Hematopoietic multipotent progenitor cell treated with erythropoietin and hydrocortisone succinate and interleukin-3 and kit ligand, for 17 days (in vitro differentiated cells): ENCODE data around the gene AKAP12.

Source experiments
- DNase-seq: peaks from one replicate; pipeline ENCODE4 v3.0.0-alpha.2; 2015; ENCODE audit warnings: low spot score

AKAP12 gene, protein sequence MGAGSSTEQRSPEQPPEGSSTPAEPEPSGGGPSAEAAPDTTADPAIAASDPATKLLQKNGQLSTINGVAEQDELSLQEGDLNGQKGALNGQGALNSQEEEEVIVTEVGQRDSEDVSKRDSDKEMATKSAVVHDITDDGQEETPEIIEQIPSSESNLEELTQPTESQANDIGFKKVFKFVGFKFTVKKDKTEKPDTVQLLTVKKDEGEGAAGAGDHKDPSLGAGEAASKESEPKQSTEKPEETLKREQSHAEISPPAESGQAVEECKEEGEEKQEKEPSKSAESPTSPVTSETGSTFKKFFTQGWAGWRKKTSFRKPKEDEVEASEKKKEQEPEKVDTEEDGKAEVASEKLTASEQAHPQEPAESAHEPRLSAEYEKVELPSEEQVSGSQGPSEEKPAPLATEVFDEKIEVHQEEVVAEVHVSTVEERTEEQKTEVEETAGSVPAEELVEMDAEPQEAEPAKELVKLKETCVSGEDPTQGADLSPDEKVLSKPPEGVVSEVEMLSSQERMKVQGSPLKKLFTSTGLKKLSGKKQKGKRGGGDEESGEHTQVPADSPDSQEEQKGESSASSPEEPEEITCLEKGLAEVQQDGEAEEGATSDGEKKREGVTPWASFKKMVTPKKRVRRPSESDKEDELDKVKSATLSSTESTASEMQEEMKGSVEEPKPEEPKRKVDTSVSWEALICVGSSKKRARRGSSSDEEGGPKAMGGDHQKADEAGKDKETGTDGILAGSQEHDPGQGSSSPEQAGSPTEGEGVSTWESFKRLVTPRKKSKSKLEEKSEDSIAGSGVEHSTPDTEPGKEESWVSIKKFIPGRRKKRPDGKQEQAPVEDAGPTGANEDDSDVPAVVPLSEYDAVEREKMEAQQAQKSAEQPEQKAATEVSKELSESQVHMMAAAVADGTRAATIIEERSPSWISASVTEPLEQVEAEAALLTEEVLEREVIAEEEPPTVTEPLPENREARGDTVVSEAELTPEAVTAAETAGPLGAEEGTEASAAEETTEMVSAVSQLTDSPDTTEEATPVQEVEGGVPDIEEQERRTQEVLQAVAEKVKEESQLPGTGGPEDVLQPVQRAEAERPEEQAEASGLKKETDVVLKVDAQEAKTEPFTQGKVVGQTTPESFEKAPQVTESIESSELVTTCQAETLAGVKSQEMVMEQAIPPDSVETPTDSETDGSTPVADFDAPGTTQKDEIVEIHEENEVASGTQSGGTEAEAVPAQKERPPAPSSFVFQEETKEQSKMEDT (N-terminal part only)

DNA sequence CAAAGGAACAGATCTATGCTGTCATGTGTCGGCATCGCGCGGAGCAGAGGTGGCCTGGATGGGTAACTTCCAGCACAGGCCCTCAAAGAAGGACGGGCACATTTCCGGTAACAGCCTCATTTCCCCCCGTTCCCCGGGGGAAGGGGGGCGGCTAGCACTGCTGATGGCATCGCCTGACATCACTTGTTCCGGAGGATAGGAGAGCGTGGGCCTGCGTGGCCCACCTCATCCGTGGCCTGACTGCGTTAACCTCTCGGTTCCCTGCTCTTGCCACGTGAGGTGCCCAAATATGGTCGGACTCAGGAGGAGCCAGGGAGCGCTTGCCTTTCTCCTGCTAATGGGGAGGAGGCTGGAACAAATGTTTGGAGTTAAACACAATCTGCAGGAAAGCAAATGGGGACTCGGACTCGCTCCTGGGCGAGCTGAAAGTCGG is at the start of gene AKAP12:
Gene AKAP12, plus strand, starts transcription at position 365 of the 433 bp plus-strand sequence. CDS start 596 bp downstream, outside the sequence.
- no peak for DNase-seq

DNA sequence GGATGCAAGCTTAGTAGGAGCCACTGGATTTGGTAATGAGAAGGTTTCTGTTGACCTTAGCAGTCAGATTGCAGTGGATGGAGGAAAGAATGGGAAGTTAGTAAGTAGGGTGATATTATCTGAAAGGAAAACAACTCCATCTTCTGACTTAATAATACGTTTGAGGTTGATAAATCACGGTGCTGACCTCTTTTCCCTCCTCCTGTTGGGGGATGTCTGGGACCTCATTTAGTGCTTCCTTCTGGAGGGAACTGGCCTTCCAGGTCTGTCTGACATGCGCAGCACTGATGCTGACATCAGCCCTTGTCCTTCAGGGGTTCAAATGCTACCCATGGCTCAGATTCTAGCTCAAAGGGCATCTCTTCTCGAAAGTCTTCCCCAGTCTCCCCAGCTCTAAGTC is 48.2 kb upstream of the AKAP12 start:
- DNase-seq = no peak

DNA sequence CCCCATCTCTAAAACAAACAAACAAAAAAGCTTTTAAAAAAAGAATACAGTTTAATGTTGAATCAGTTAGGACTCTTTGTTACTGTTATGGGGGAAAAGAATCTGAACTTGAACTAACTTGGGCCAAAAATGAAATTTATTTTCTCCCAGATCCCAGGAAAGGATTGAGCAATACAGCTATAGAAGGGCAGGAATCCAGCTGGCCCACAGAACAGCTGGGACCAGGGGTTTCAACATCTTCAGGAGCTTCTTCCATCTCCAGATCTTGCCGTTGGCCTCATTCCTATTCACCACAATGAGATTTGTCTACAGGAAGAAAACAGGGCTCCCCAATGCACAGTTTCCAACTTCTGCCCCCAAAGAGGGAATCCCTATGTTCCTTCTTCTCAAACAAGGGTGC is 43.2 kb upstream of the AKAP12 start:
- no peak for DNase-seq

DNA sequence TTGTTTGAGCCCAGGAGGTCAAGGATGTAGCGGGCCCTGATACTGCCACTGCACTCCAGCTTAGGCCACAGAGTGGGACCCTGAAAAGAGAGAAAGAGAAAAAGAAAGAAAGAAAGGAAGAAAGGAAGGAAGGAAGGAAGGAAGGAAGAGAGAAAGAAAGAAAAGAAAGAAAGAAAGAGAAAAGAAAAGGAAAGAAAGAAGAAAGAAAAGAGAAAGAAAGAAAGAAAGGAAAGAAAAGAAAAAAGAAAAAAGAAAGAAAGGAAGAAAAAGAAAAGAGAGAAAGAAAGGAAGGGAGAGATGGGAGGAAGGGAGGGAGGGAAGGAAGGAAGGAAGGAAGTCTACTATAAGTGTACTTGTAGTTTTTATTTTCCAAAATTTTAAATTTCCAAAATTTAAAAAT is 42.2 kb upstream of the AKAP12 start:
- no peak for DNase-seq

DNA sequence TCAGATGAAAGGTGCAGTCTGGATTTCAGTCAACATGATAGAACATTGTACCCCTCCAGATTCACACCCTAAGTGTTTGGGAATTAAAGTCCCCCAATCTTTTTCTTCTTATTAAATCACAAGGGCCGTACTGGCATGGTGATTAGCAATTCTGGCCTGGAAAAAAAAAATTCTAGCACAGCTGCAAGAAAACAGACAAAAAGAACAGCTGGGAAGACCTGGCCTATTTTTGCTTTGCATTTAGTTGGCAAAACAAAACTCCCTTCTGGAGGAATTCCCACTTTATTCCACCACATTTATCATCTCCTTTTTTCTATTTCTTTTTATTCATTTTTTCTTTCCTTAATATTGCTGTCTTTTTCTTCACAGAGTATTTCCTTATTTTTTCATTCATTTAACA is 39.8 kb upstream of the AKAP12 start:
- no peak for DNase-seq

DNA sequence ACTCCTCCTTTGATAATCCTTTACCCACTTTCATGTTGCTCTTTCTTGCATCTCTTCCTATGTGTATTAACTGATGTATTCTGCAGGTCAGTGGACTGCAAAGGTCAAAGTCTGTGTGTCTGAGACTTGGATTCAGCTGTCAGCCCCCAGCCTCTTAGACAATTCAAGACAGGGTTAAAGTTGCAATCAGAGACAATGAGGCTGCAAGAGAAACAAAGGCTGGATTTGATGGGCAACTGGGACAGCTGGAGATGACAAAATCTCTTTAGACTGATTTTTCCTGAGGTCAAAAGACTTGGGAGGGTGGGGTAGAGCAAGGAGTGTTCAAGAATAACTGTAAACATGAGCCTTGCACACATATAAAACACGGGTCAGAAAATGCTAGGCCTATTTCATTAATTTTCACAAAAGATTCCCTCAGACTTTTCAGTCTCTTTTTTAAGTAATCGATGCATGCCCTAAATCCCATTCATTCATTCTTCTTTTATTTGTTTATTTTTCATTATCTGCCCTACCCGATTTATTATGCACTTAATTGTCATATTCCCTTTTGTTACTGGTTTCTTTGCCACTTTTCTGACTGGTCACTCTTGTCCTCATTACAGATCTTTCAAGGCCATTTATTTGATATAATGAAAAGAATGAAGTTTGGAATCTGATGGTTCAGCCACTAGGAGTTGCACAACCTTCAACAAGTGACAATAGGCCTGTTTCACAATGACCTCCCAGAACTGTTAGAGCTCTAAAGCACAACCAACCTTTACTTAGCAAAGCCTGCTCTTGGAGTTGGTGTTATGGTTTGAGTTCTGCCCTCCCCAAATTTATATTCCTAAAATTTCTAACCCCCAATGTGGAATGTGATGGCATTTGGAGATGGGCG is 33.8 kb upstream of the AKAP12 start:
- no peak for DNase-seq

DNA sequence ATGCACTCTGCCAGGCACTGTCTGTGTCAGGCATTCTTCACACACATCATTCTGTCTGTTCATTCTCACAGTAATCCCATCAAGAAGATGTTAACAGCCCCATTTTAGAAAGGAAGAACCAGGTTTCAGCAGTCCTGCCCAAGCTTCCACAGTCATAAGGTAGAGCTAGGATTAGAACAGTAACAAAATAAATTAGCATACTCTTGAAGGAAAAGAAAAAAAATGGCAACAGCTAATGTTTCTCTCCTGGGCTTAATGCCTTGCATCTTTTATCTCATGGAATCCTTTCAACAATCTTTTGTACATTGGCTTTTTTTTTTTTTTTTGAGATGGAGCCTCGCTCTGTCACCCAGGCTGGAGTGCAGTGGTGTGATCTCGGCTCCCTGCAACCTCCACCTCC is 32.1 kb upstream of the AKAP12 start:
- no peak for DNase-seq

DNA sequence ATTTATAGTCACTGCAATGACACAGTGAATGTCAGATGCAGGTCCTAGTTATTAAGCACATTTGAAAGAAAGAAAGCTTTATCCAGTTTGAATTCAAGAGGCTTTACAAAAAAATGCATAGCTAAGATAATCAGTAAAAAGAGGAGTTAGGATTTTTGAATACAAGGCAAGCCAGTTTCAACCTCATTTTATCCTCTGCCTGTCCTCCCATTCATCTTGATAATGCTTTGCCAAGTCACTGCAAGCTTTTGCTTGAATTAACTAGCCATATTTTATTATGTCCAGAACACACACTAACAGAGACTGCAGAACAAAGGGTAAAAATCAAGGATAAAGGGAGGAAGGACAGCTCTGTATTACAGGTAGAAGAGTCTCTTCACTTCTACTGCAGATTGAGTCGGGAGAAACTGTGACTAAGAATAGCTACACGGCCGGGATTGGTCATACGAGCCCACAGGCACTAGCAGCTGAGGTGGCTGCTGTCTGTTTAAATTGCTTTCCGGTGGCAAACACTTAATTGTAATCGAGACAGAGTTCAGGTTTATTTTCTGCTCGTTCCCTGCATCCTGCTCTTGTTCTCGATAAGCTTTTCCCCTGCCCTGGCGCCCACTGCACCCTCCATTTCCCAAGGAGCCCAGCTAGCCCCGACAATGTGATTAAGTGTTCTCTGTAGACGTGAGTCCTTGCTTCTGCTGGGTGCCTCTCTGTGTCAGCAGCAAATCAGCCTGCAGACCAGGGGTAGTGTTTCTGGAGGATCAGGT is 30.5 kb upstream of the AKAP12 start:
- no peak for DNase-seq

DNA sequence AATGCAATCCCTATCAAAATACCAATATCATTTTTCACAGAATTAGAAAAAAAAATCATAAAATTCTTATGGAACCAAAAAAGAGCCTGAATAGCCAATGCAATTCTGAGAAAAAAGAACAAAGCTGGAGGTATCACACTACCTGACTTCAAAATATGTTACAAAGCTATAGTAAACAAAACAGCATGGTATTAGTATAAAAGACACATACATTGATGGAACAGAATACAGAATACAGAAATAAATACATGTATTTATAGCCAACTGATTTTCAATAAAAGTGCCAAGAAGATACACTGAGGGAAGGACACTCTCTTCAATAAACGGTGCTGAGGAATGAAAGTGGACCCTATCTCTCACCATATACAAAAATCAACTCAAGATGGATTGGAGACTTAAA is 28.7 kb upstream of the AKAP12 start:
- DNase-seq = no peak

DNA sequence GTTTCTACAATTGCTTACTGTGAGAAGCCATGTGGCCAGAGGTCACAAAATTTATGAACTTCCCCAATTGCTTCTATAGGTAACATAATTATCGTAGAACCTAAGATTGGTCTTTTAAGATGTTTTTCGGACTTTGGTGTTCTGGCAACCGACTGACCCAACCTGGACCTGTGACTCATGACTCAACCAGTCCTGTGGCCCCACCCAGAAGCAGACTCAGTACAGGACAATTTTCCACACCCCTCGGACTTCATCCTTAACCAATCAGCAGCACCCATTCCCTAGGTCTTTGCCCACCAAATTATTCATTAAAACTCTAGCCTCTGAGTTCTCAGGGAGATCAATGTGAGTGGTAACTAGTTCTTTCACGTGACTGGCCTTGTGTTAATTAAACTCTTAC is 26.4 kb upstream of the AKAP12 start:
- DNase-seq = no peak

DNA sequence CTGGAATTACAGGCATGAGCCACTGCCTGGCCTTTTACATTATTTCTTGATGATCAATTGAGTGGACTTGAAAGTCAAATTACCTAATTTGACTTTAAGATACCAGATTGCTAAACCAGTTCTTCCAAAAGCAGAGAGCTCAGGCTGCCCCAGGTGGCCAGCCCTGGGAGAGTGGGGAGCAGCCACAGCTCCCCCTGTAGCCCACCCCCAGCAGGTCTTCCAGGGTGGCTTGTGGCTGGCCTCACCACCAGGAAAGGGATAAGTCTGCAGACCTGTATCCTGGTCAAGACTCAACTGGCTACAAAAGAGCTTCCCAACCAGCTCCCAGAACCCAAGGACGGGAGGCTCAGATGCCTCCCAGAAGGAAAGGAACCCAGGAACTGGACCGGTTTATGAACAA is 23.8 kb upstream of the AKAP12 start:
- no peak for DNase-seq

DNA sequence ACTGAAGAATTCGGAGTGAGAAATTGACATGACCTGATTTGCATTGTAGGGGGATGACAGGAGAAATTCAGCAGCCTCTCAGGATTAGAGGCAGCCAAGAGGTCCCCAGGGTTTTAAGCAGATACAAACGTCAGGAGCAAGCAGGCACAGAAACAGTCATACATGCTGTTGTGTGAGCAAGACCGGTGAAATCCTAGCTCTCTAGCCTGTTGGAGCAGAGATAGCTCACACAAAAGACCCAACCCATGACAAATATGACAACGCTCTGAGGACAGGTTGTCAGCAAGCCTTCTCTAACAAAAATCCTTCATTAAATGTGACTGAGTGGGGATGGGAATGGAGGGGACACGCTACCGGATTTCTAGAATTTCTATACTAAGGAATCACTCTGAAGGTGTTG is 23.0 kb upstream of the AKAP12 start:
- DNase-seq = no peak

DNA sequence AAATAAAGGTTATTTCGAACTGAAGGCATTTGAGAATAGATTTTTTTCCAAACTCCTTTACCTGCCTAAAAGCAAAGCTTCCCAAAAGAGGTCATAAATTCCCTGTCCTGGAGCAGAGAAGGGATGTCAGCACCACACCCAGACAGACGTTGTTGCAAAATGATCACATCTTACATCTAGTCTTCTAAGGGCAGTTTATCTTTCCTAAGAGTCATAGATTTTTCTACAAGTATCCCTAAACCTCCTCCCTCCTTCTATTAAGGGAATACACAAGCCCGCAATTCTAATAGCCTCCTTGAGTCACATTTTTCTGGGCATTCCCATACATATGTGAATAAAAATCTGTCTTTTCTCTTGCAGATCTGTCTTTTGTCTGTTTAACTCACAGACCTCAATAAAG is 20.6 kb upstream of the AKAP12 start:
- DNase-seq = no peak

DNA sequence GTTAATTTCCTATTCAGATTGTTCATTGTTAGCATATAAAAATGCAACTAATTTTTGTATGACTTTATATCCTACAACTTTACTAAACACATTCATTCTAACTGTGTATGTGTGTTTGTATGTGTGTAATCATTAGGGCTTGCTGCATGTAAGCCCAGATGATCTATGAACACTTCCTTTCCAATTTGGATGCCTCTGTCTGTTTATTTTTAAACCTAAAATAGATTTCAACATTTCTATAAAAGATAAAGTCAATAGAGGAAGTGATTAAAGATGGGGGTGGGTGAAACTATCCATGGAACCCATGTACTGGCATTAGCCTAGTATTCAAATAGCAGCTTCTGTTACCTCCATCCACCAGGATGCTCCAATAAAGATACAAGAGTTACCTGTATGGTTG is 15.7 kb upstream of the AKAP12 start:
- DNase-seq = no peak

DNA sequence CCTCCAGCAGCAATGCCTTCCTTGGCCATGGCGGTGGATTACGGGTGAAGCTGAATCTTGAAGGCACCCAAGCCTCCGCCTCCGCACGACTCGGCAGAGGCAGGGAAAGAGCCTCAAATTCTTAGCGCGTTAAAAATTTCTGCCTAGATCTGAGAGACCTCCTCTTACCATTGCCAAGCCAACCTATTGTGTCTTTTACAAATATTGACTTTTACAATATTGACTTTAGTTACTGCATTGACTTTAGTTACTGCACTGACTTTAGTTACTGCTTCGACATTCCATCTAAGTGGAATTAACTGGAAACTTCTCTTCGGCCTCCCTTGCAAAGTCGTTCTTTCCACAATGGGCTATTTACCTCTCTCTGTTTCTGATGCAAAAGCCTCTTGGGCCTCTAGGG is 13.8 kb upstream of the AKAP12 start:
- no peak for DNase-seq

DNA sequence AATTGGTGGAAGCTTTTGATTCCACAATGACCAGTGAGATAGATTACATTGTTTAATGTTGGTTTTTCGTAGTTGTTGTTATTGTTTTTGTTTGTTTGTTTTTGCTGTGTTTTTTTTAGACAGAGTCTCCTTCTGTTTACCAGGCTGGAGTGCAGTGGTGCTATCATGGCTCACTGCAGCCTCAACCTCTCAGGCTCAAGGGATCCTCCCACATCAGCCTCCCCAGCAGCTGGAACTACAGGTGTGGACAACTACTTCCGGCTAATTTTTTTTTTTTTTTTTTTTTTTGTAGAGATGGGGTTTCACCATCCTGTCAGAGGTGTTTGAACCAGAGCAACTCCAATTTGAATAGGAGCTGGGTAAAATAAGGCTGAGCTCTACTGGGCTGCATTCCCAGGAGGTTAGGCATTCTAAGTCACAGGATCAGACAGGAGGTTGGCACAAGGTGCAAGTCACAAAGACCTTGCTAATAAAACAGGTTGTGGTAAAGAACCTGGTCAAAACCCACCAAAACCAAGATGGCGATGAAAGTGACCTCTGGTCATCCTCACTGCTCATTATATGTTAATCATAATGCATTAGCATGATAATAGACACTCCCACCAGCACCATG is 10.9 kb upstream of the AKAP12 start:
- DNase-seq = no peak

DNA sequence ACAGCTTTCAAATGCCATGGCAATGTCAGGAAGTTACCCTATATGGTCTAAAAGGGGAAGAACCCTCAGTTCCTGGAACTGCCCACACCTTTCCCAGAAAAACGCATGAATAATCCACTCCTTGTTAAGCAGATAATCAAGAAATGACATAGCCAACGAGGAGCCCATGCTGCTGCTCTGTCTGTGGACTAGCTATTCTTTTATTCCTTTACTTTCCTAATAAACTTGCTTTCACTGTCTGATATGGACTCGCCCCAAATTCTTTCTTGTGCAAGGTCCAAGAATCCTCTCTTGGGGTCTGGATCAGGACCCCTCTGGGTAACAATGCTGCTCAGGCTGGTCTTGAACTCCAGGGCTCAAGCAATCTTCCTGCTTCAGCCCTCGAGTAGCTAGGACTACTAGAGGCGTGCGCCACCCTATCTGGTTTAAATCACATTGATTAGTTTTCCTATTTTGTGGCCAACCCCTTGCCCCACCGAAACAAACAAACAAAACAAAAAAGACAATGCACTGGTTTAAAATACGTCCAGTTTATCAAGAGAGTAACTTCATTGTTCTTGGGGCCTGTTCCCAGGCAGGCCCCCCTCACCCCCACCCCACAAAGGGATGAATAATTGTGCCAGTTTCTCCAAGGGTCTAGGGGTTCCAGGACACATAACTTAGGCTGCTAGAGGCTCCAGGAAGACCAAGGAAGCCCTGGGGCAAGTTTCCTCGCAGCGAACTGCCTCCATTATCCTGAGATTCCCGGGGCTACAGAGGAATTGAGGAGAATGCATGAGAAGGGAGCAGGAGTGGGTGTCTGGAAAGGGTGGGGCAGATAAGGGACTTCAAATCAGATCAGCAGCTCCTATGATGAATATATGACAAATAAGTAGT is 10.1 kb upstream of the AKAP12 start:
- DNase-seq = no peak

DNA sequence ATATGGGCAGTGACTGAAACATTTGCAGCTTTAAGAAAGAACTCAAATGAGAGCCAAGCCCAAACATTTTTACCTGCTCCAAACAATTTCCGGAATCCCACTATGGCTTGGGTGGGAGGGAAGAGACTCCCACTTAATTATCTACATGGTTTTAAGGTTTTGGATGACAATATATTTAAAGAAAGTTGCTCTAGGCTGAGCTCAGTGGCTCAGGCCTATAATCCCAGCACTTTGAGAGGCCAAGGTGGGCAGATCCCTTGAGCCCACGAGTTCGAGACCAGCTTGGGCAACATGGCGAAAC is 9.5 kb upstream of the AKAP12 start:
- no peak for DNase-seq

DNA sequence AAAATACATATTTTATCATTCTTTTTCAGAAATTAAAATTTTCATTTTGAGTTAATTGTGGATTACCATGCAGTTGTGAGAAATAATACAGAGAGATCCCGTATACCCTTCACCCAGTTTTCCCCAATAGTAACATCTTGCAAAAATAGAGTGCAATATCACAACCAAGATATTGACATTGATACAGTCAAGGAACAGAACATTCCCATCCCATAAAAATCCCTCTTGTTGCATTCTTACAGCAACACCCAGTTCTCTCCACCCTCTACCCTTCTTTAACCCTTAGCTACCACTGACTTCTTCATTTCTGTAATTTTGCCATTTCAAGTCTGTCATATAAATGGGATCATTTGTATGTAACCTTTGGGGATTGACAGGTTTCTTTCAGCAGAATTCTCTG is 6.9 kb upstream of the AKAP12 start:
- no peak for DNase-seq

DNA sequence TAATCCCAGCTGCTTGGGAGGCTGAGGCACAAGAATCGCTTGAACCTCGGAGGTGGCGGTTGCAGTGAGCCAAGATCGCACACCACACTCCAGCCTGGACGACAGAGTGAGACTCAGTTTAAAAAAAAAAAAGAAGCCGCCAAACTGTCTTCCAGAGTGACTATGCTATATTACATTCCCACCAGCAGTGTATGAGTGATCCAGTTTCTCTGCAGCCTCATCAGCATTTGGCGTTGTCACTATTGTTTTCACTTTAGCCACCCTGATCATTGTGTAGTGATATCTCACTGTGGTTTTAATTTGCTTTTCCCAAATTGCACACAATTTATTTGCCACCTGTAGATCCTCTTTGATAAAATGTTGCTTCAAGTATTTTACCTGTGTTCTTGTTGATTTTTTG is 6.0 kb upstream of the AKAP12 start:
- DNase-seq = no peak
